ENCODE data around the gene TRIM47. TPM values are rescaled to one million over a fixed set of nuclear protein-coding genes. Genes with fewer than 3 reads are reported as not detected.
A peak's percentile ranks its signal among the peaks of the same experiment; 100 is the strongest.
"Not testable (repeated sequence)": the region's sequence is repeated elsewhere in the genome, so short reads cannot be mapped to it uniquely, and the experiment has no call there.

The TRIM47 gene
- total RNA-seq, 6 experiments from 2014 or later = 9.1 to 27.0 (median 21.5) TPM

- no CpG with 5 or more reads among the region's 31 CpGs for WGBS (ENCODE audit: insufficient coverage, low coverage, low lambda C conversion rate, missing lambda C conversion rate)
- peaks cover 0 to 22% (median 3%) of the 10 kb centered on the region in 4 donors for H3K4me1 ChIP-seq
- ATAC-seq (peak; percentile 20 to 76 (median 37)), DNase-seq (peak in 1 of 3 donors; percentile 62)
- H3K4me3 ChIP-seq = no peak overlapping the region
- no peaks in the 10 kb centered on the region for H3K36me3 ChIP-seq
- no peak overlapping the region for H3K27ac ChIP-seq
- H3K9me3 ChIP-seq = no peaks in the 10 kb centered on the region
- H3K27me3 ChIP-seq = no peaks in the 10 kb centered on the region
- intact Hi-C loops (cut with DNase I) = no loop called here
- no peak for TF ChIP-seq POLR2A (IDR thresholded peaks at IDR 0.05)
- TF ChIP-seq, protein P1, sequence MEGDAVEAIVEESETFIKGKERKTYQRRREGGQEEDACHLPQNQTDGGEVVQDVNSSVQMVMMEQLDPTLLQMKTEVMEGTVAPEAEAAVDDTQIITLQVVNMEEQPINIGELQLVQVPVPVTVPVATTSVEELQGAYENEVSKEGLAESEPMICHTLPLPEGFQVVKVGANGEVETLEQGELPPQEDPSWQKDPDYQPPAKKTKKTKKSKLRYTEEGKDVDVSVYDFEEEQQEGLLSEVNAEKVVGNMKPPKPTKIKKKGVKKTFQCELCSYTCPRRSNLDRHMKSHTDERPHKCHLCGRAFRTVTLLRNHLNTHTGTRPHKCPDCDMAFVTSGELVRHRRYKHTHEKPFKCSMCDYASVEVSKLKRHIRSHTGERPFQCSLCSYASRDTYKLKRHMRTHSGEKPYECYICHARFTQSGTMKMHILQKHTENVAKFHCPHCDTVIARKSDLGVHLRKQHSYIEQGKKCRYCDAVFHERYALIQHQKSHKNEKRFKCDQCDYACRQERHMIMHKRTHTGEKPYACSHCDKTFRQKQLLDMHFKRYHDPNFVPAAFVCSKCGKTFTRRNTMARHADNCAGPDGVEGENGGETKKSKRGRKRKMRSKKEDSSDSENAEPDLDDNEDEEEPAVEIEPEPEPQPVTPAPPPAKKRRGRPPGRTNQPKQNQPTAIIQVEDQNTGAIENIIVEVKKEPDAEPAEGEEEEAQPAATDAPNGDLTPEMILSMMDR (IDR thresholded peaks at IDR 0.05) = no peak
These were observed 12.7 kb upstream of the TRIM47 start for GRCh38 chr17:75891022-75891604.

GRCh38 chr17:75889454-75889853 is 11.1 kb upstream of the TRIM47 start:
- intact Hi-C loops (cut with DNase I) = no loop called here
- 60% methylated on average over 3 of the region's 6 CpGs for WGBS (ENCODE audit: insufficient coverage, low coverage, low lambda C conversion rate, missing lambda C conversion rate)
- H3K36me3 ChIP-seq = no peaks in the 10 kb centered on the region
- H3K4me3 ChIP-seq = no peak overlapping the region
- DNase-seq (no peak), ATAC-seq (no peak)
- TF ChIP-seq POLR2A (IDR thresholded peaks at IDR 0.05) = no peak
- TF ChIP-seq, protein P1 (IDR thresholded peaks at IDR 0.05) = no peak
- H3K4me1 ChIP-seq = peaks cover 0 to 15% (median 3%) of the 10 kb centered on the region in 4 donors
- no peaks in the 10 kb centered on the region for H3K27me3 ChIP-seq
- H3K27ac ChIP-seq = no peak overlapping the region
- no peaks in the 10 kb centered on the region for H3K9me3 ChIP-seq

DNA sequence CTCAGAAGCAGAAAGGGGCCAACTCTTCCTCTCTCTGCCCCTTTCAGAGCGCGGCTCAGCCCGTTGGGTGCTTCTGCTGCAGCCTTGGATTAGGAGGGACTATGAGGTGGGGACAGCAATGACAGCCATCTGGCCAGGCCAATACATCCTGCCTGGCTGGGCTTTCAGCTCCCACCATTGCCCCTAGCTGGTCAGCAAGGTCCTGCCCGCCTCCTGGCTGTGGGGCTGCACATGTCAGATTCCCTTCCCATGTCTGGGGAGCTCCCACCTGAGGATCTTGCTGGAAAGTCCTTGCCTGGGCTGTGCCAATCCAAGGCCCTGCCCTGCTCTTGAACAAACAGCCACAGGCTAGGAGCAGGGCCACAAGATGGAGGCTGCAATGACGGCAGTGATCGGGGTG is 10.1 kb upstream of the TRIM47 start:
- Histone ChIP-seq H3K4me3 (no peak overlapping the region), H3K9me3 (no peaks in the 10 kb centered on the region), H3K36me3 (no peaks in the 10 kb centered on the region), H3K4me1 (peaks cover 0 to 15% (median 3%) of the 10 kb centered on the region in 4 donors), H3K27ac (no peak overlapping the region), H3K27me3 (no peaks in the 10 kb centered on the region)
- WGBS (ENCODE audit: insufficient coverage, low coverage, low lambda C conversion rate, missing lambda C conversion rate) = 95% methylated on average over 3 of the region's 6 CpGs
- intact Hi-C loops (cut with DNase I) = no loop called here
- DNase-seq (no peak), ATAC-seq (no peak)
- no peak for TF ChIP-seq POLR2A (IDR thresholded peaks at IDR 0.05)
- TF ChIP-seq, protein P1 (IDR thresholded peaks at IDR 0.05) = no peak

GRCh38 chr17:75885860-75886259 is 7.5 kb upstream of the TRIM47 start:
- not testable (repeated sequence) for H3K27ac ChIP-seq

GRCh38 chr17:75885431-75885830 is 7.0 kb upstream of the TRIM47 start:
- Histone ChIP-seq H3K4me1 (no peaks in the 10 kb centered on the region), H3K4me3 (no peak overlapping the region), H3K9me3 (no peaks in the 10 kb centered on the region), H3K27me3 (no peaks in the 10 kb centered on the region), H3K36me3 (no peaks in the 10 kb centered on the region), H3K27ac (no peak overlapping the region)
- no peak for DNase-seq
- intact Hi-C loops (cut with DNase I) = no loop called here
- TF ChIP-seq, protein P1 (IDR thresholded peaks at IDR 0.05) = no peak
- 65% methylated on average over 7 of the region's 8 CpGs for WGBS (ENCODE audit: insufficient coverage, low coverage, low lambda C conversion rate, missing lambda C conversion rate)
- ATAC-seq = no peak

More at GRCh38 chr17:75885860-75886259, 7.5 kb upstream of the TRIM47 start:
- H3K4me3 ChIP-seq; ATAC-seq; intact Hi-C loops (cut with DNase I); H3K4me1 ChIP-seq; DNase-seq; H3K27me3 ChIP-seq; H3K36me3 ChIP-seq; H3K9me3 ChIP-seq: not testable (repeated sequence)
- 86% methylated on average over 8 of the region's 9 CpGs for WGBS (ENCODE audit: insufficient coverage, low coverage, low lambda C conversion rate, missing lambda C conversion rate)
